Ascending aorta (tissue), 2 donors: ENCODE data around the gene ARMC5. TPM values are rescaled to one million over a fixed set of nuclear protein-coding genes. Genes with fewer than 3 reads are reported as not detected.

Source experiments
- DNase-seq, 2 donors: peaks; one replicate each; pipeline ENCODE4 v3.0.0-alpha.2; 2019; ENCODE audit warnings: low spot score in 2 of 2
- H3K27ac ChIP-seq, 2 donors: fragments of 200-600 bp; sonication (generic); one replicate each; pipeline ENCODE4 v1.5.1; 2016 to 2017; ENCODE audit warnings: mild to moderate bottlenecking in 1 of 2
- H3K27me3 ChIP-seq: fragments of 200-600 bp; sonication (generic); one replicate; pipeline ENCODE4 v1.5.1; 2017
- H3K36me3 ChIP-seq, 2 donors: fragments of 200-600 bp; sonication (generic); one replicate each; pipeline ENCODE4 v1.5.1; 2016
- H3K4me1 ChIP-seq, 2 donors: fragments of 200-600 bp; sonication (generic); one replicate each; pipeline ENCODE4 v1.5.1; 2016 to 2017; ENCODE audit warnings: mild to moderate bottlenecking in 1 of 2
- H3K4me3 ChIP-seq, 2 donors: fragments of 200-600 bp; sonication (generic); one replicate each; pipeline ENCODE4 v1.5.1; 2016 to 2017; ENCODE audit warnings: mild to moderate bottlenecking in 1 of 2
- H3K9me3 ChIP-seq, 2 donors: fragments of 200-600 bp; sonication (generic); one replicate each; pipeline ENCODE4 v1.5.1; 2016
- CTCF ChIP-seq, 3 experiments: fragments of 200-600 bp in 2 of 3; fragments of 450-650 bp in 1 of 3; sonication (generic) in 2 of 3; IDR thresholded peaks; one replicate each; pipeline ENCODE4 v1.5.1; 2016 to 2019; ENCODE audit warnings: antibody characterized with exemption in 3 of 3, mild to moderate bottlenecking in 1 of 3, moderate library complexity in 1 of 3
- intact Hi-C: fragments of 100-400 bp; cut with DNase I; formaldehyde crosslinking; loops from one replicate; pipeline ENCODE4 v1.15.1; 2023
- total RNA-seq: library from RNA; depleted of rRNA; stranded (reverse); fragments of >200 nt; gene quantifications from one replicate; pipeline ENCODE4 v1.1.0, GENCODE V29; 2016

Gene ARMC5
- total RNA-seq, 1 donor from 2014 or later: 10.0 TPM

- peak in 1 of 2 donors; percentile 75 for DNase-seq
- intact Hi-C loops: loop anchor here (10.0 kb wide), 1 partner anchor 1649 kb away; the partner anchor contains the start of gene MAZ
- H3K4me1 ChIP-seq: peaks cover 26 to 62% of the 10 kb centered on the region in 2 donors
Observed at GRCh38 chr16:31453255-31454204, 5.8 kb upstream of the ARMC5 start.

GRCh38 chr16:31455601-31456314, 3.5 kb upstream of the ARMC5 start:
- DNase-seq: no peak
- Histone ChIP-seq H3K9me3 (no peaks in the 10 kb centered on the region), H3K4me1 (peaks cover 31 to 70% of the 10 kb centered on the region in 2 donors), H3K36me3 (no peaks in the 10 kb centered on the region), H3K27me3 (no peaks in the 10 kb centered on the region), H3K27ac (peak overlapping the region; percentile 8 to 11), H3K4me3 (no peak overlapping the region)
- intact Hi-C loops: loop anchor here (5.0 to 10.0 kb wide), 4 partner anchors 52 to 1651 kb away; partner anchors contain the start of genes FBRS, MAZ, RUSF1 and ZNF267
- peak in 2 of 3 experiments; percentile 5 to 27 for TF ChIP-seq CTCF (IDR thresholded peaks at IDR 0.05)

More at GRCh38 chr16:31453255-31454204, 5.8 kb upstream of the ARMC5 start:
- Histone ChIP-seq H3K36me3 (no peaks in the 10 kb centered on the region), H3K27me3 (no peaks in the 10 kb centered on the region), H3K27ac (peak overlapping the region; percentile 76 to 80), H3K4me3 (no peak overlapping the region), H3K9me3 (no peaks in the 10 kb centered on the region)
- no peak for TF ChIP-seq CTCF (IDR thresholded peaks at IDR 0.05)

- intact Hi-C loops: loop anchor here (5.0 to 10.0 kb wide), 4 partner anchors 50 to 1652 kb away; partner anchors contain the start of genes FBRS, MAZ, RUSF1 and ZNF267
- DNase-seq: peak in 1 of 2 donors; percentile 58
- Histone ChIP-seq H3K4me1 (peaks cover 28 to 65% of the 10 kb centered on the region in 2 donors), H3K27me3 (no peaks in the 10 kb centered on the region), H3K4me3 (peak overlapping the region in 1 of 2 donors; percentile 84), H3K9me3 (no peaks in the 10 kb centered on the region), H3K36me3 (peaks cover 0 to under 1% of the 10 kb centered on the region in 2 donors), H3K27ac (peak overlapping the region in 1 of 2 donors; percentile 7)
- no peak for TF ChIP-seq CTCF (IDR thresholded peaks at IDR 0.05)
Observed at GRCh38 chr16:31456988-31457360, 2.3 kb upstream of the ARMC5 start.

- no peaks in the 10 kb centered on the region for H3K27me3 ChIP-seq
- TF ChIP-seq CTCF (IDR thresholded peaks at IDR 0.05): no peak
- intact Hi-C loops: loop anchor here (2.0 to 10.0 kb wide), 5 partner anchors 15 to 1653 kb away; partner anchors contain the start of genes FBRS, MAZ, RUSF1 and ZNF267
- H3K27ac ChIP-seq: peak overlapping the region; percentile 99 to 100
- peak overlapping the region; percentile 75 to 84 for H3K4me3 ChIP-seq
- H3K36me3 ChIP-seq: peaks cover 5 to 13% of the 10 kb centered on the region in 2 donors
- H3K9me3 ChIP-seq: no peaks in the 10 kb centered on the region
- H3K4me1 ChIP-seq: peaks cover 23 to 54% of the 10 kb centered on the region in 2 donors
- DNase-seq: no peak
Observed at GRCh38 chr16:31458073-31458843, 1.0 kb upstream of the ARMC5 start.
